Heart left ventricle (tissue), 16 donors: Measurements from ENCODE around the gene TMEM150B. TPM values are rescaled to one million over a fixed set of nuclear protein-coding genes. Genes with fewer than 3 reads are reported as not detected.

ENCODE experiments used
- ATAC-seq, 4 donors: fragments of 200-7000 bp; cut with Tn5 transposase; one replicate each; pipeline ENCODE4 v1.9.1; 2020 to 2022; ENCODE audit warnings: moderate library complexity in 4 of 4, mild to moderate bottlenecking in 3 of 4, moderate number of reproducible peaks in 1 of 4
- DNase-seq, 5 donors: peaks; one replicate each; pipeline ENCODE4 v3.0.0-alpha.2; 2020
- H3K27ac ChIP-seq, 12 donors: fragments of 200-600 bp; sonication (generic) in 4 of 12; one replicate each; pipeline versions ENCODE4 v1.5.0 to v1.8.0; 2016 to 2022; ENCODE audit warnings: mild to moderate bottlenecking in 2 of 12
- H3K27me3 ChIP-seq, 9 donors: fragments of 200-600 bp; sonication (generic) in 2 of 9; one replicate each; pipeline versions ENCODE4 v1.5.1 to v1.8.0; 2016 to 2022; ENCODE audit warnings: mild to moderate bottlenecking in 3 of 9
- H3K36me3 ChIP-seq, 9 donors: fragments of 200-600 bp; sonication (generic) in 2 of 9; one replicate each; pipeline versions ENCODE4 v1.5.0 to v1.8.0; 2018 to 2022; ENCODE audit warnings: mild to moderate bottlenecking in 2 of 9
- H3K4me1 ChIP-seq, 12 donors: fragments of 200-600 bp; sonication (generic) in 4 of 12; one replicate each; pipeline versions ENCODE4 v1.5.0 to v1.8.0; 2016 to 2022; ENCODE audit warnings: mild to moderate bottlenecking in 3 of 12
- H3K4me3 ChIP-seq, 12 donors: fragments of 200-600 bp; sonication (generic) in 4 of 12; one replicate each; pipeline versions ENCODE4 v1.5.0 to v1.8.0; 2017 to 2022; ENCODE audit warnings: mild to moderate bottlenecking in 9 of 12, moderate library complexity in 4 of 12
- H3K9me3 ChIP-seq, 12 donors: fragments of 200-600 bp; sonication (generic) in 4 of 12; one replicate each; pipeline versions ENCODE4 v1.5.0 to v1.8.0; 2016 to 2022; ENCODE audit warnings: mild to moderate bottlenecking in 1 of 12
- POLR2A ChIP-seq, 2 donors: fragments of 450-650 bp; IDR thresholded peaks; one replicate each; pipeline ENCODE4 v1.6.1; 2017; ENCODE audit warnings: antibody characterized with exemption in 2 of 2, mild to moderate bottlenecking in 2 of 2, moderate library complexity in 2 of 2
- WGBS, 4 donors: extraction: QIAGEN DNeasy Blood & Tissue Kit in 2 of 4; methylation state at CpG; one replicate each; pipeline versions ENCODE4 v1.1.5 to v1.1.7; 2013 to 2018; 5-methylcytosine and 5-hydroxymethylcytosine counted together
- intact Hi-C, 10 donors: fragments of 100-400 bp; cut with DNase I; formaldehyde crosslinking; loops; one replicate each; pipeline versions ENCODE4 v1.11.1 to v1.14.2; 2022
- polyA plus RNA-seq, 2 donors: library from polyadenylated mRNA; stranded (reverse); fragments of 200-250 nt; gene quantifications; one replicate each; pipeline ENCODE4 v1.2.3, GENCODE V29; 2013
- total RNA-seq, 9 donors: library from RNA; depleted of rRNA in 2 of 9; stranded (reverse); fragments of >200 nt in 2 of 9; fragmentation: NEBNext Ultra II Directional in 3 of 9; extraction: Animal tissue kit (Norgen Biotek cat#: 25700) in 3 of 9; gene quantifications; one replicate each; pipeline versions ENCODE4 v1.1.0 to v1.2.4, GENCODE V29; 2016 to 2023
- TF ChIP-seq, protein P1 (sequence below), 12 donors: fragments of 200-600 bp; sonication (generic) in 4 of 12; IDR thresholded peaks; one replicate each; pipeline versions ENCODE4 v1.5.0 to v1.8.0; 2018 to 2022; ENCODE audit warnings: antibody characterized with exemption in 12 of 12, mild to moderate bottlenecking in 5 of 12
- donor health status: ischemic (EF 13 %, LVEDD 7.1; RV severe dilation, severe dysfunction).
- donor health status: healthy with polysubstance abuse.
- donor health status: DM: no; HTN: yes; CAD: no.
- donor health status: DM: no; HTN: no; CAD: no.
- donor health status: ischemic (EF 25% LVEDD 6.9; RV normal size, moderate dysfunction).
- donor health status: ischemic (EF 25% LVEDD 5.7; RV mildly dilated, moderate dysfunction).
- donor health status: healthy.
- donor health status: DM: yes; HTN: yes; CAD: no.
- donor health status: ischemic (EF 35%, LVEDD 5.7; RV mildly dilated, moderate dysfunction).
- donor health status: nonischemic (EF 11% LVEDD 7.7; RV severe dilation, severe dysfunction).
- donor health status: DM: yes; HTN: yes; CAD: no.
- donor health status: PGD.
- donor health status: ischemic (EF 29% LVEDD 5.4; RV normal size, mild dysfunction).
- donor health status: nonischemic (EF 23%, LVEDD 6.1; RV moderate dilation, normal function).

The TMEM150B gene
- total and polyA plus RNA-seq, 11 donors = 0.43 to 14.1 (median 0.99) TPM; not detected in 1

DNA sequence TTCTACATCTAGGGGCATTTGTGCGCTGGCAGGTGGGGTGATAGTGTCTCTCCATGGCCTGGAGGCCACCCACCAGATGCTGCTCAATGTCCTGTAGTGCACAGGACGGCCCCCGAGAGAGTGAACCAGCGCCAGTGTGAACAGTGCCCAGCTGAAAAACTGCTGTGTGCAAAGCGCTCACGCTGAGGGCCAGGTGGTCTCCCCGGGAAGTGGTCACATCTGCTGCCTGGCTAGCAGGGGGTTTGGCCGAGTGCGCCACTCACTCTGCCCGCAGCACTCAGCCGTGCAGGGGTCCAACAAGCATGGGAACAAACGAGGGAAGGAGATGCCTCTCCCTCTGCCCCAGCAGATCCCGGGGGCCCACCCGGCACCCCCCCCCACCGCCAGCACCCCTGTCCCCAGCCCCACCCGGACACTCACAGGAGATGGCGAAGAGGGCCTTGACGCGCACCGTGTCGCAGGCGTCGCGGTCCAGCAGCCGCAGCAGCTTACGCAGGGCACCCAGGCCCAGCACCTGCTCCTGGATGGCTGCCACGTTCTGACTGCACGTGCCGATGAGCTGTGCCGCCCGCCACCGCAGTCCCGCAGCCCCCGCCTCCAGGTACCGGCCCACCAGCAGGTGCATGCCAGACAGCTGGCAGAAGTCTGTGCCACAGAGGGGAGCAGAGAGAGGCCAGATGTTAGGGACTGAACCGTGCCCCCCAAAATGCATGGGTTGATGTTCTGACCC is 51.0 kb downstream of the TMEM150B start:
- ATAC-seq (no peak), DNase-seq (no peak)
- Histone ChIP-seq H3K27me3 (no peaks in the 10 kb centered on the region), H3K36me3 (peaks cover 0 to 66% (median 53%) of the 10 kb centered on the region in 9 donors), H3K4me3 (no peak overlapping the region), H3K9me3 (no peaks in the 10 kb centered on the region), H3K27ac (no peak overlapping the region), H3K4me1 (peaks cover 0 to 14% (median 2%) of the 10 kb centered on the region in 12 donors)
- WGBS, 4 donors = 88 to 96% (median 94%) methylated on average over 25 to 36 of the region's 36 CpGs
- intact Hi-C loops = no loop called here
- TF ChIP-seq POLR2A (IDR thresholded peaks at IDR 0.05) = no peak
- TF ChIP-seq, protein P1, sequence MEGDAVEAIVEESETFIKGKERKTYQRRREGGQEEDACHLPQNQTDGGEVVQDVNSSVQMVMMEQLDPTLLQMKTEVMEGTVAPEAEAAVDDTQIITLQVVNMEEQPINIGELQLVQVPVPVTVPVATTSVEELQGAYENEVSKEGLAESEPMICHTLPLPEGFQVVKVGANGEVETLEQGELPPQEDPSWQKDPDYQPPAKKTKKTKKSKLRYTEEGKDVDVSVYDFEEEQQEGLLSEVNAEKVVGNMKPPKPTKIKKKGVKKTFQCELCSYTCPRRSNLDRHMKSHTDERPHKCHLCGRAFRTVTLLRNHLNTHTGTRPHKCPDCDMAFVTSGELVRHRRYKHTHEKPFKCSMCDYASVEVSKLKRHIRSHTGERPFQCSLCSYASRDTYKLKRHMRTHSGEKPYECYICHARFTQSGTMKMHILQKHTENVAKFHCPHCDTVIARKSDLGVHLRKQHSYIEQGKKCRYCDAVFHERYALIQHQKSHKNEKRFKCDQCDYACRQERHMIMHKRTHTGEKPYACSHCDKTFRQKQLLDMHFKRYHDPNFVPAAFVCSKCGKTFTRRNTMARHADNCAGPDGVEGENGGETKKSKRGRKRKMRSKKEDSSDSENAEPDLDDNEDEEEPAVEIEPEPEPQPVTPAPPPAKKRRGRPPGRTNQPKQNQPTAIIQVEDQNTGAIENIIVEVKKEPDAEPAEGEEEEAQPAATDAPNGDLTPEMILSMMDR (IDR thresholded peaks at IDR 0.05) = no peak

DNA sequence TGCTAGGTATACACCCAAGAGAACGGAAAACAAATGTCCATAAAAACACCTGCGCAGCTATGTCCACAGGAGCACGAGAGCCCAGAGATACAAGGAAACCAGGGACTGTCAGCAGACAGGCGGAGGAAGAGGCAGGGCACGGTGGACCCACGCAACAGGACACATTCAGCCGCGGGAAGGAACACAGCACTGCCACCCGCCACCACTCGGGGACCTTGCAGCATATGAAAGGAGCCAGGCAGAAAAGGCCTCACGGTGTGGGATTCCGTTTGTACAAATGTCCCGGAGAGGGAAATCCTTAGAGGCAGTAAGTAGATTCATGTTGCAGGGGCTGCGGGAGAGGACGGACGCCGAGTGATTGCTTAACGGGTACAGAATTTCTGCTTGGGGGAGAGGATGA is 53.0 kb downstream of the TMEM150B start:
- WGBS, 4 donors = 93 to 94% (median 93%) methylated on average over 18 of the region's 18 CpGs
- TF ChIP-seq POLR2A (IDR thresholded peaks at IDR 0.05) = no peak
- TF ChIP-seq, protein P1 (IDR thresholded peaks at IDR 0.05) = no peak
- Histone ChIP-seq H3K4me1 (peaks cover 0 to 4% (median 0%) of the 10 kb centered on the region in 12 donors), H3K27ac (no peak overlapping the region), H3K36me3 (peaks cover 0 to 66% (median 49%) of the 10 kb centered on the region in 9 donors), H3K9me3 (no peaks in the 10 kb centered on the region), H3K4me3 (no peak overlapping the region), H3K27me3 (no peaks in the 10 kb centered on the region)
- intact Hi-C loops = no loop called here
- ATAC-seq (no peak), DNase-seq (no peak)

DNA sequence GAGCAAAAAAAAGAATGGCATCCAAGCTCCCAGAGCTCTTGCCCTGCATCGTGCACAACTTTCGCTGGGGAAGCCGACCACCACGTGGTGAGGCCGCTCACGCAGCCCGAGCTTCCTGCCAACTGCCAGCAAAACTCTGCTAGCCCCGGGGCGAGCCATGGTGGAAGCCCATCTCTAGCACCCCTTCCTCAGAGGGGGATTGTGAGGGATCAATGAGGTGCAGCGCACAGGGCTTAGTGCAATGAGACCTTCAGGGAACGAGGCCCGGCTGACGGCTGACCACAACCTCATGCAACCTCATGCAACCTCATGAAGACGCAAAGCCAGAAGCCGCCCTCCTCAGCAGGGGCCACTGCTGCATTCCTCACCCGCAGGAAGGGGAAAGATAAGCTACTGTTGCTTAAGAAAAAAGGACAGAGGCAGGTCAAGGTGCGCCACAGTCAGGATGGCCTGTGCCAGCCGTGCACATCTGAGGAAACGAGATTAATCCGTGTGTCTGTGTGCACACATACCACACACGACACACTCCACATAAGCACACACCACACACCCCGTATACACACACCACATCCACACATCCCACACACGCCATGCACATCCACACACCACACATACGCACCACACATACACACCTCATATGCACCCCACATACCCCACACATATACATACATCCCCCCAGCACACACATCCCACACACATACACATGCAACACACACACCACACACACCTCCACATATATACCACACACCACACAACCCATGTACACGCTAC is 54.8 kb downstream of the TMEM150B start:
- DNase-seq = no peak
- WGBS, 4 donors = 88 to 90% (median 88%) methylated on average over 25 of the region's 25 CpGs
- Histone ChIP-seq H3K27me3 (no peaks in the 10 kb centered on the region), H3K36me3 (peaks cover 0 to 54% (median 41%) of the 10 kb centered on the region in 9 donors), H3K9me3 (no peaks in the 10 kb centered on the region), H3K4me3 (no peak overlapping the region), H3K27ac (no peak overlapping the region), H3K4me1 (no peaks in the 10 kb centered on the region)
- TF ChIP-seq, protein P1 (IDR thresholded peaks at IDR 0.05) = no peak
- TF ChIP-seq POLR2A (IDR thresholded peaks at IDR 0.05) = no peak
- intact Hi-C loops = no loop called here
- ATAC-seq = no peak

DNA sequence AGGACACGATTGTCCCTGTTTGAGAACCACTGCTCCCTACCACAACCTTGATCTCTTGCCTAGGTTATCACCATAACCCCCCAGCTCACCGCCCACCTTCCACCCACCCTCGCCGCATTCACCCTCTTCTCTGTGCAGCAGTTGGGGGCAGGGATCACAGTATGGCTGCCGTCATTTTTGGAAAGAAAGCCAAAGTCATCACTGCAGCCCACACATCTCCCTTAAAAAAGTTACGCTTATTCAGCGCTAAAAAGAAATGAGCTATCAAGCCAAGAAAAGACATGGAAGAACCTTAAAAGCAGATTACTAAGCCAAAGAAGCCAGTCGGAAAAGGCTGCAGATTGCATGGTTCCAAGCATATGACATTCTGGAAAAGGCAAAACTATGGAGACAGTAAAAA is 55.8 kb downstream of the TMEM150B start:
- TF ChIP-seq POLR2A (IDR thresholded peaks at IDR 0.05) = no peak
- TF ChIP-seq, protein P1 (IDR thresholded peaks at IDR 0.05) = no peak
- H3K9me3 ChIP-seq = no peaks in the 10 kb centered on the region

More for the DNA sequence above, 55.8 kb downstream of the TMEM150B start:
- Histone ChIP-seq H3K27me3 (no peaks in the 10 kb centered on the region), H3K27ac (no peak overlapping the region), H3K36me3 (peaks cover 0 to 50% (median 32%) of the 10 kb centered on the region in 9 donors), H3K4me3 (no peak overlapping the region), H3K4me1 (no peaks in the 10 kb centered on the region)
- no peak for ATAC-seq
- intact Hi-C loops = no loop called here
- 77 to 90% (median 86%) methylated on average over 8 of the region's 8 CpGs for WGBS, 4 donors
- DNase-seq = no peak
